Nephron (organoid): ENCODE data around the gene CD19.
"Not testable (repeated sequence)": the region's sequence is repeated elsewhere in the genome, so short reads cannot be mapped to it uniquely, and the experiment has no call there.

Experiments
- H3K27ac Mint-ChIP-seq, 3 experiments: 2 replicates each; pipeline ENCODE4 v1.8.0; 2020; ENCODE audit warnings: mixed read lengths in 3 of 3, mild to moderate bottlenecking in 2 of 3, moderate library complexity in 1 of 3
- H3K27me3 Mint-ChIP-seq: 2 replicates; pipeline ENCODE4 v1.8.0; 2021; ENCODE audit warnings: low read depth, mild to moderate bottlenecking, moderate library complexity, mixed read lengths
- H3K36me3 Mint-ChIP-seq: 2 replicates; pipeline ENCODE4 v1.8.0; 2020; ENCODE audit warnings: low read depth, mixed read lengths
- H3K4me1 Mint-ChIP-seq: 2 replicates; pipeline ENCODE4 v1.8.0; 2020; ENCODE audit warnings: mixed read lengths
- H3K4me3 Mint-ChIP-seq, 3 experiments: 2 replicates each; pipeline ENCODE4 v1.8.0; 2020; ENCODE audit warnings: mild to moderate bottlenecking in 3 of 3, mixed read lengths in 3 of 3, moderate library complexity in 2 of 3
- H3K9me3 Mint-ChIP-seq: 2 replicates; pipeline ENCODE4 v1.8.0; 2020; ENCODE audit warnings: mixed read lengths
- CTCF ChIP-seq, 3 experiments: fragments of 200-600 bp; sonication (generic); IDR thresholded peaks; one replicate each; pipeline ENCODE4 v1.5.0; 2021; ENCODE audit warnings: antibody characterized with exemption in 3 of 3; ENCODE audit not compliant: unreplicated experiment in 3 of 3

Gene CD19

GRCh38 chr16:28931801-28932225, at the start of gene CD19:
CD19 (plus strand) TSS chr16:28931971; CDS start chr16:28932001, 30 bp downstream.
- Mint-ChIP-seq H3K4me3 (no peak within 1 kb of the TSS), H3K4me1 (peaks cover 4% of the 10 kb centered on the region), H3K9me3 (no peaks in the 10 kb centered on the region), H3K36me3 (no peaks in the 10 kb centered on the region), H3K27me3 (peaks cover 8% of the 10 kb centered on the region), H3K27ac (peak within 1 kb of the TSS in 1 of 3 experiments; percentile 31)
- no peak for TF ChIP-seq CTCF (IDR thresholded peaks at IDR 0.05; ENCODE audit: unreplicated experiment in 3 of 3)

- Mint-ChIP-seq H3K27me3 (no peaks in the 10 kb centered on the region), H3K4me3 (peak overlapping the region; percentile 72 to 74 (median 74)), H3K4me1 (peaks cover 43% of the 10 kb centered on the region), H3K9me3 (no peaks in the 10 kb centered on the region), H3K27ac (peak overlapping the region in 2 of 3 experiments; percentile 27 to 76), H3K36me3 (no peaks in the 10 kb centered on the region)
- peak in 1 of 3 experiments; percentile 41 for TF ChIP-seq CTCF (IDR thresholded peaks at IDR 0.05; ENCODE audit: unreplicated experiment in 3 of 3)
These were observed 49.1 kb upstream of the CD19 start for GRCh38 chr16:28882551-28883160.

- H3K9me3 Mint-ChIP-seq: no peaks in the 10 kb centered on the region
- H3K27ac Mint-ChIP-seq: peak overlapping the region in 2 of 3 experiments; percentile 27 to 76
- H3K4me1 Mint-ChIP-seq: peaks cover 36% of the 10 kb centered on the region
- no peak for TF ChIP-seq CTCF (IDR thresholded peaks at IDR 0.05; ENCODE audit: unreplicated experiment in 3 of 3)
- no peaks in the 10 kb centered on the region for H3K36me3 Mint-ChIP-seq
- no peaks in the 10 kb centered on the region for H3K27me3 Mint-ChIP-seq
- peak overlapping the region; percentile 10 to 19 (median 13) for H3K4me3 Mint-ChIP-seq
These were observed 48.4 kb upstream of the CD19 start for GRCh38 chr16:28883221-28883996.

- H3K4me3 Mint-ChIP-seq: peak overlapping the region; percentile 10 to 19 (median 13)
- H3K4me1 Mint-ChIP-seq: peaks cover 29% of the 10 kb centered on the region
- H3K27ac Mint-ChIP-seq: peak overlapping the region in 2 of 3 experiments; percentile 27 to 76
- H3K27me3 Mint-ChIP-seq: no peaks in the 10 kb centered on the region
- no peak for TF ChIP-seq CTCF (IDR thresholded peaks at IDR 0.05; ENCODE audit: unreplicated experiment in 3 of 3)
- no peaks in the 10 kb centered on the region for H3K36me3 Mint-ChIP-seq
- H3K9me3 Mint-ChIP-seq: no peaks in the 10 kb centered on the region
These were observed 47.7 kb upstream of the CD19 start for GRCh38 chr16:28884045-28884444.

GRCh38 chr16:28886945-28887344, 44.8 kb upstream of the CD19 start:
- H3K4me1 Mint-ChIP-seq: peaks cover 13% of the 10 kb centered on the region
- no peak for TF ChIP-seq CTCF (IDR thresholded peaks at IDR 0.05; ENCODE audit: unreplicated experiment in 3 of 3)
- H3K9me3 Mint-ChIP-seq: no peaks in the 10 kb centered on the region
- no peaks in the 10 kb centered on the region for H3K27me3 Mint-ChIP-seq
- no peak overlapping the region for H3K27ac Mint-ChIP-seq
- H3K36me3 Mint-ChIP-seq: no peaks in the 10 kb centered on the region
- no peak overlapping the region for H3K4me3 Mint-ChIP-seq

GRCh38 chr16:28890355-28890754, 41.4 kb upstream of the CD19 start:
- not testable (repeated sequence) for H3K27me3 Mint-ChIP-seq, H3K4me3 Mint-ChIP-seq, H3K36me3 Mint-ChIP-seq, H3K27ac Mint-ChIP-seq, H3K4me1 Mint-ChIP-seq, H3K9me3 Mint-ChIP-seq
